COLO829 (cell line): ENCODE results near the gene MYDGF.
A peak's percentile ranks its signal among the peaks of the same experiment; 100 is the strongest.
"Not testable (repeated sequence)": the region's sequence is repeated elsewhere in the genome, so short reads cannot be mapped to it uniquely, and the experiment has no call there.

Experiments
- DNase-seq: peaks from one replicate; pipeline ENCODE4 v3.0.0; 2012; ENCODE audit warnings: low spot score

Gene MYDGF

DNA sequence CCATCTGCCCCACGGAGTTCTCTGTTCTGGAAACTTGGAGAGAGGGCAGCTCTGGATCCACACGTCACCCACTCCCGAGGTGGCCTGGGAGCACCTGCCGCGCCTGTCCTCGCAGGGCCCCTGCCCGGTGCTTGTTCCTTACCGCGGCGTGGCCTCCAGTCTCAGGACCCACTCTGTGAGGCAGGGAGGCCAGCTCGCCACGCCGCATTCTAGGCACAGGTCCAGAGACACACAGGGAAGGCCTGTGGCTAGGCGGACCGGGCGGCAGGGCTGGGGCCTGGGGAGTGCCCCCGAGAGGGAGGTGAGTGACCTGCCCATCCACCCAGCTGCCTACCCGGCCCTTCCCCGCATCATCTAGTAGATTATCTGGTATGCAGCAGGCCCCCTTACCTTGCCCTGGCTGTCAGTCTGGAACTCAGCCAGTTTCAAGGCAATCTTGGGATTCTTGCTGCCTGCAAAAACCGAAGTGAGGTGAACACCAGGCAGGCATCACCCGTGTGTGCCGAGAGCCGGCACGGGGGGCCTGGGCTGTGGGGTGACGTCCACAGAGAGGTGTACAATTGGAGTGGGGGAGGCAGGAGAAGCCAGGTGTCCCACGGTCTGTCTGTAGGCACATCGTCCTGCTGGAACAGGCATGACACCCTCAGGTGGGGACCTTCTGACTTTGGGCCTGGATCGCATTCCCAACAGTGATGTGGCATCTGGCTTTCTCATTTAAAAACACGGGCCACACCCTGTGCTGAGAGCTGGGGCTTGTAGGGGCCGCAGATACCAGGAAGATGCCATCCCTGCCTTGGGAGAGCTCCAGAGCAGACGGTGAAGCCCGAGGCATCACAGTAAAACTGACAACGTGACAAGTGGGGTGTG, 29.9 kb upstream of the MYDGF start:
- DNase-seq = no peak

GRCh38 chr19:4697304-4697703, 27.2 kb upstream of the MYDGF start:
- no peak for DNase-seq

GRCh38 chr19:4695224-4695731, 25.1 kb upstream of the MYDGF start:
- no peak for DNase-seq

- DNase-seq = peak; percentile 96
Observed at GRCh38 chr19:4694211-4694987, 24.3 kb upstream of the MYDGF start.

- DNase-seq = no peak
Observed at GRCh38 chr19:4693471-4694121, 23.5 kb upstream of the MYDGF start.

GRCh38 chr19:4693078-4693350, 22.9 kb upstream of the MYDGF start:
- DNase-seq = no peak

DNA sequence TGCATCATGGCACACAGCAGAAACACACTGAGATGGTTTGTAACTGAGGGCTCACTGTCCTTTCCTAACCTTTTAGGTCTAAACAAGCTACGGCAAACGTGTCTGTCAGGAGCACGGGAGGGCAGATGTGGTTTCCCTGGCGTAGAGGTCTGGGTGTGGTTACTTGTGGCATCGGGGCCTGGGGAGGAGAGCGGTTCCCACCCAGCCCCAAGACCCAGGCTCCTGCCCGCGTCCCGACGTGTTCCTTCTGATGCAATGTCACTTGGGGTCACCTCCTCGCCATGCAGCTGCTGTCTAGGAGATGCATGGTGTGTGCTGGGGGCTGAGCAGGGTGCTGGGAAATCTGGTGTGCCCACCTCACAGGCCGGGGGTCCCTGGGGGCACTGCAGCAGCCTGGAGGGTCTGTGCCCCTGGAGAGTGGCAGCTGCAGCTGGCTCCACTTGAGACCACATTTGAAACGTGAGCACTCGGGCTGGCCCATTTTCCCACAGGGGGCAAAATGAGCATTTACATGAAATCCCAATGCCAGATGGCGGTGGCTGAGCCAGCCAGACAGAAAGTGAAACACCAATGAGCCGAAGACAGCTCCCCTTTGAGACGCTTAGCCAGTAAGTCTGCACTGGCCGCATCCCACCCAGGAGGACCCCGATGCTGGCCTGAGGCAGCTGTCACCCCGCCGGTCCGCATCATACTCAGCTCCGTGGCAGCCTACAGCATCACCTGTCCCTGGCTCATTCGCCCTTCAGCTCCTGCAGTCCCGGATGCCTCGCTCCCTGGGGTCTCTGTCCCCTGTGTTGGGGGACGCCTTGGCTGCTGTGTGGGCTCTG, 22.3 kb upstream of the MYDGF start:
- no peak for DNase-seq

DNA sequence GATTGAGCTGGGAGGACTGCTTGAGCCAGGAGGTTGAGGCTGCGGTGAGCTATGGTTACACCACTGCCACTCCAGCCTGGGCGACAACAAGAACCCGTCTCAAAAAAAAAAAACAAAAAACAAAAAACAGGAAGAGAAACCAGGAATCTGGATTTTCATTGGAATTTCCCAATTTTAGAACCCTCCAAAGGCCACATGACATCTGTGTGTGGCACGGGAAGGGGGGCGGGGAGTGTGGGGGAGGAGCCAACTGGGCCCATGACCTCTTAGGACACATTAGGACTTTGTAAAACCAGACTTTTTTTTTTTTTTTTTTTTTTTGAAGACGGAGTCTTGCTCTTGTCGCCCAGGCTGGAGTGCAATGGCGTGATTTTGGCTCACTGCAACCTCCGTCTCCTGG, 21.2 kb upstream of the MYDGF start:
- DNase-seq = no peak

- no peak for DNase-seq
Observed at GRCh38 chr19:4690361-4690760, 20.2 kb upstream of the MYDGF start.

DNA sequence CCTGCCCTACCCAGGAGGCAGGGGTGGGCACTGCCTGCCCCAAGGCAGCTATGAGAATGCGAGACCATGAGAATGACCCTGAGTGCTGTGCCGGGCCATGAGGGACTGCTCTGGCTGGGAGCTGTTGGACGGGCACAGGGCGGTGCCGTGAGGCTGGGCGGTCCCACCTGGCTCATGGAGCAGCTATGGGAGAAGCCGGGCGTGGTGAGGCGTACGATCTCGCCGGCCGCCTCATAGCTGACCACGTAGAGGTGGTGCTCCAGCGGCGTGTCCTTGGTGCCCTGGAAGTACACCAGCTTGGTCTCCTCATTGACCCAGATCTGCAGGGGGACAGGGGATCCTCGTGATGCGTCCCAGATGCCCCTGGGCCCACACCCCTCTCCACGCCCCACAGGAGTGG, 19.3 kb upstream of the MYDGF start:
- no peak for DNase-seq

DNA sequence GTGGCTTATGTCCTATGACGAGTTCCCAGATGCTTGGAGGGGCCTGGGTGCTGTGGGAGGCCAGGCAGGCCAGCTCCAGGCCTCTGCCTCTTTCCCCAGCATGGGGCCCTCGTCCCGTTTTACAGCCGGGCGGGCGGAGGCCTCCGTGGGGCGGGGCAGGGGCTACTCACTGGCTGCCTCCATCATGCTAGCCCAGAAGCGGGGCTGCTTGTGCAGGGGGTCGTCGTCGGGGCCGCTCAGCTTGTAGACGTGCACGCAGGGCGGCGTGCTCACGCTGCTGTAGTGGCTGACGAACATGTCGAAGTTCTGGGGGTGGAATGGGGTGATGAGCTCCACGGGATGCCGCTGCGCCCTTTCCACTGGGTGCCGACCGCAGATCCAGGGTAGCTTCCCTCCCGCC, 18.4 kb upstream of the MYDGF start:
- DNase-seq = no peak

DNA sequence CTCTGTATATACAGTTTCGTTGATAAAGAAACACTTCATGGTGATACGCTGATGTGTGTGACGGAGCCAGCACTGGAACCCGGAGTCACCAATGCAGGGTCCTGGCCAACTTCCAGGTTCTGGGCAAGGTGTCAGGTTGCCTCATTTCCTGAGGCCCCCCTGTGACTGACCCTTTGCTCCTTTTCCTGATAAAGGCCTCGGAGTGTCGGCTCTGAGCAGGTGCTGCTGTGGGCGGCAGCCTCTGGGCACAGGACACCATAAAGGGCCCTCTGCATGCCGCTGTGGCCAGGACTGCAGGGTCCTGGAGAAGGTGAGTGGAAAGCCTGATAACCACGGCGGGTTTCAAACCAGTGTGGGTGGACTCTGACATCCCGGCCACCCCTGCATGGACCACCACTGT, 17.3 kb upstream of the MYDGF start:
- DNase-seq = no peak

GRCh38 chr19:4686700-4687099, 16.6 kb upstream of the MYDGF start:
- no peak for DNase-seq

DNA sequence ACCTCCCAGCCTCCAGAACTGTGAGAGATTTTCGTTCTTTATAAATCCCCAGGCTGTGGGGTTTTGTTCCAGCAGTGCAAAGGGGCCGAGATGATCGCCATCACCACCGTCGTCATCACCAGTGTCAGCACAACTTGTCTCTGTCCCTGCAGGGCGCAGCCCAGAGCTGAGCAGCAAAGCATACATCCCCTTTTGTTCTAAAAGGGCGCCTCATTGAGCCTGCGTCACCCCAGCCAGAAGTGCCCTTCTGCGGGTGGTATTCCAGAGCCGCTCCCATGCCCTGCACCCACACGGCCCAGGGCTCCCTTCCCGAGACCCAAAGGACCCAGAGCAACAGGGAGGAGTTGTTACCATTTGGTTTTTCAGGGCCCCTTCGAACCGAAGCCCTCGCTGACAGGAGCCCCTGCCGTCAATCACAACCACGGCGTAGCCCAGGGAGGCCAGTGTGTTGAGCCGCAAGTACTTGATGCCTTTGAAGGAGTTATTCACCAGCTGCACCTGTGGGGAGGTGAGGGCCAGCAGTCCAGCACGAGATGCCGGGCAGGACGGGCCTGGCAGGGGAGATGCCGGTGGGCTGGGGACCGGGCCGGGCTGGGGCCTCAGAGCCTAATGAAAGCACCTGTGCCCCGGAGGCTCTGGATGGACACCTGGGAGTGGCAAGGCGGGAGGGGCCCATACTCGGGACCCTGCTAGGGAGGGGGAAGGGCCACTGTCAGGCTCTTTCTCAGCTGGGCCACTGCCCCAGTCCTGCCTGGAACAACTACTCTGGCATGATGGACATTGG, 14.4 kb upstream of the MYDGF start:
- DNase-seq = no peak

- DNase-seq = no peak
Observed at GRCh38 chr19:4682417-4683200, 12.5 kb upstream of the MYDGF start.

GRCh38 chr19:4680021-4680420, 9.9 kb upstream of the MYDGF start:
- DNase-seq = not testable (repeated sequence)

- peak; percentile 19 for DNase-seq
Observed at GRCh38 chr19:4678881-4679790, 9.0 kb upstream of the MYDGF start.

- peak; percentile 9 for DNase-seq
Observed at GRCh38 chr19:4676955-4677731, 7.0 kb upstream of the MYDGF start.
